Measurements from ENCODE around the gene RETREG2. TPM values are rescaled to one million over a fixed set of nuclear protein-coding genes. Genes with fewer than 3 reads are reported as not detected.

The RETREG2 gene
- total RNA-seq, 1 experiment from 2014 or later: 63.7 TPM

DNA sequence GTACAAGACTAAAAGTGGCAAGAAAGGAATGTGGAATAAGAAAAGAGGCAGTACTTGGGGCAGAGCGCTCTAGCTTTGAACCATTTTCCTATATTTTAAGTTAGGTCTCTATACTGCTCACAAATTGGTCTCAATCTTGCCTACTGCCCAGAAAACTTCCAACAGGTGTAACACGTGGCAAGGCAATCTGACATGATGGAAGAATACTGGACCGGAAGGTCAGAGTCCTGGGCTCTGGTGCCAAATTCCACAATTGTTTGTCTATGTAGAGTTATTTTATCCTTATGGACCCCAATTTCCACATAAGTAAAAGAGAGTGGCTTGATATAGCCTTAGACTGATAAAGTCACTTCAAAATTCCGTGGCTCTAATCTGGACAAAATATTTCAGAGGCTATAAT is 46.3 kb upstream of the RETREG2 start:
- RAD21 ChIA-PET (ENCODE audit: low non-redundant PET in 1 of 2, low total read pairs in 2 of 2, uncharacterized antibody in 2 of 2, unreplicated experiment in 2 of 2): no interaction called here
- Histone ChIP-seq H3K4me1 (ENCODE audit: control insufficient read depth in 1 of 2, insufficient read depth in 2 of 2, low read length in 2 of 2) (no peaks in the 10 kb centered on the region), H3K79me2 (ENCODE audit: insufficient read depth, low read length) (no peaks in the 10 kb centered on the region), H3K27me3 (ENCODE audit: insufficient read depth, low read length) (no peaks in the 10 kb centered on the region), H4K20me1 (ENCODE audit: insufficient read depth) (no peaks in the 10 kb centered on the region), H3K9me2 (ENCODE audit: insufficient read depth) (no peaks in the 10 kb centered on the region), H3K27ac (ENCODE audit: low read depth, low read length) (no peak overlapping the region), H3K36me3 (ENCODE audit: control insufficient read depth in 1 of 2, insufficient read depth in 2 of 2, low read length in 2 of 2) (no peaks in the 10 kb centered on the region), H2AFZ (ENCODE audit: low read depth, low read length, poor library complexity, severe bottlenecking) (no peak overlapping the region), H3K4me3 (replicated peaks in 1 of 2; ENCODE audit: low read depth in 1 of 2, low read length in 2 of 2) (no peak overlapping the region), H3K9ac (ENCODE audit: low read length) (no peak overlapping the region), H3K4me2 (ENCODE audit: low read length) (no peak overlapping the region), H3K9me3 (ENCODE audit: control insufficient read depth in 1 of 2, insufficient read depth in 1 of 2, low read depth in 1 of 2, low read length in 2 of 2) (no peaks in the 10 kb centered on the region)
- intact Hi-C loops (cut with micrococcal nuclease): no loop called here
- POLR2A ChIA-PET: no interaction called here
- BruUV-seq (replicated peaks): no TSS peak
- CTCF ChIA-PET: interaction anchor here (0.6 to 2.3 kb wide), 2 partner anchors 12 to 23 kb away, joined by 3 to 7 read pairs; no protein-coding TSS in a partner anchor
- TF ChIP-seq, protein P1, sequence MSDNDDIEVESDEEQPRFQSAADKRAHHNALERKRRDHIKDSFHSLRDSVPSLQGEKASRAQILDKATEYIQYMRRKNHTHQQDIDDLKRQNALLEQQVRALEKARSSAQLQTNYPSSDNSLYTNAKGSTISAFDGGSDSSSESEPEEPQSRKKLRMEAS (IDR thresholded peaks at IDR 0.05): no peak
- TF ChIP-seq YY1 (IDR thresholded peaks at IDR 0.05; ENCODE audit: extremely low read depth, insufficient replicate concordance, low read depth, low read length) (no peak), POLR2A (IDR thresholded peaks at IDR 0.05; ENCODE audit: borderline replicate concordance, extremely low read depth, insufficient read depth, insufficient read length) (no peak), REST (IDR thresholded peaks at IDR 0.05; ENCODE audit: low read depth) (no peak), SRF (IDR thresholded peaks at IDR 0.05; ENCODE audit: low read depth) (no peak), ZFX (IDR thresholded peaks at IDR 0.05) (no peak), RAD21 (IDR thresholded peaks at IDR 0.05; ENCODE audit: low read depth) (no peak), CTCF (IDR thresholded peaks at IDR 0.05 in 2 of 3, conservative IDR thresholded peaks at IDR 0.05 in 1 of 3; ENCODE audit: borderline replicate concordance in 1 of 3, insufficient read depth in 1 of 3, low read depth in 2 of 3, low read length in 2 of 3) (no peak), SP1 (IDR thresholded peaks at IDR 0.05; ENCODE audit: low read depth) (no peak), FOSL1 (IDR thresholded peaks at IDR 0.05; ENCODE audit: low read depth) (no peak), EZH2 (IDR thresholded peaks at IDR 0.05) (no peak), CEBPB (IDR thresholded peaks at IDR 0.05; ENCODE audit: low read depth) (no peak), ZNF274 (IDR thresholded peaks at IDR 0.05; ENCODE audit: low read depth, low read length) (no peak), ELF1 (IDR thresholded peaks at IDR 0.05; ENCODE audit: borderline replicate concordance, low read depth) (no peak), ATF3 (IDR thresholded peaks at IDR 0.05) (no peak), CBX3 (IDR thresholded peaks at IDR 0.05; ENCODE audit: low read depth) (no peak), SIN3A (IDR thresholded peaks at IDR 0.05; ENCODE audit: low read depth) (no peak), ZBTB33 (IDR thresholded peaks at IDR 0.05; ENCODE audit: extremely low read depth, insufficient replicate concordance, low read length) (no peak)
- ATAC-seq (no peak), DNase-seq (ENCODE audit: low read depth, low spot score) (no peak)

Measured in HCT116 (cell line).